Measurements from ENCODE around the gene UEVLD.

DNA sequence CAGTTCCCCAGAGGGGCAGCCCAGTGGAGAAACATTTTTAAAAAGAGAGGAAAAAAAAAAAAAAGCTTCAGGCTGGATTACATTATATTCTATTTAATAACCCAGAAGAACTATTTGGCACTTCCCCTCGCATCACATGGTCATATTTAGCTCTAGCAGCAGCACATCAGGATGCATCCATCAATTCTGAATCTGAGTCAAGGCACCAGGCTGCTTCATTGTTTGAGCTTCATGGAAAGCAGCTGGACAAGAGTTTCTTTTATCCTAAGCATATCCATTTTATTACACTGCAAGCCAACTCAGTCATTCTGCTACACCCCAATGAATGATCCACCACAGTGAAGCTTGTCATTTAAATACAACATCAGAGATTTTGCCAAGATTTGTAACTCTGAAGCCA is 35.6 kb upstream of the UEVLD start:
- TF ChIP-seq, protein P1, sequence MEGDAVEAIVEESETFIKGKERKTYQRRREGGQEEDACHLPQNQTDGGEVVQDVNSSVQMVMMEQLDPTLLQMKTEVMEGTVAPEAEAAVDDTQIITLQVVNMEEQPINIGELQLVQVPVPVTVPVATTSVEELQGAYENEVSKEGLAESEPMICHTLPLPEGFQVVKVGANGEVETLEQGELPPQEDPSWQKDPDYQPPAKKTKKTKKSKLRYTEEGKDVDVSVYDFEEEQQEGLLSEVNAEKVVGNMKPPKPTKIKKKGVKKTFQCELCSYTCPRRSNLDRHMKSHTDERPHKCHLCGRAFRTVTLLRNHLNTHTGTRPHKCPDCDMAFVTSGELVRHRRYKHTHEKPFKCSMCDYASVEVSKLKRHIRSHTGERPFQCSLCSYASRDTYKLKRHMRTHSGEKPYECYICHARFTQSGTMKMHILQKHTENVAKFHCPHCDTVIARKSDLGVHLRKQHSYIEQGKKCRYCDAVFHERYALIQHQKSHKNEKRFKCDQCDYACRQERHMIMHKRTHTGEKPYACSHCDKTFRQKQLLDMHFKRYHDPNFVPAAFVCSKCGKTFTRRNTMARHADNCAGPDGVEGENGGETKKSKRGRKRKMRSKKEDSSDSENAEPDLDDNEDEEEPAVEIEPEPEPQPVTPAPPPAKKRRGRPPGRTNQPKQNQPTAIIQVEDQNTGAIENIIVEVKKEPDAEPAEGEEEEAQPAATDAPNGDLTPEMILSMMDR (IDR thresholded peaks at IDR 0.05) = no peak
- no peak for TF ChIP-seq POLR2A (IDR thresholded peaks at IDR 0.05)
- TF ChIP-seq POLR2AphosphoS5 (IDR thresholded peaks at IDR 0.05) = no peak
